HEK293T (cell line): ENCODE data around the gene GRM4.
A peak's percentile ranks its signal among the peaks of the same experiment; 100 is the strongest.

Experiments
- CTCF ChIA-PET: fragments of 350-600 bp; formaldehyde crosslinking; extraction: SDS; loops from one replicate; lab custom pipeline; 2021; ENCODE audit warnings: antibody characterized with exemption, inconsistent platforms; lab: Yijun Ruan, JAX
- POLR2A ChIA-PET: fragments of 350-600 bp; formaldehyde crosslinking; extraction: SDS; loops from one replicate; lab custom pipeline; 2020; ENCODE audit warnings: antibody characterized with exemption, inconsistent platforms; lab: Yijun Ruan, JAX
- DNase-seq: peaks from one replicate; pipeline ENCODE4 v3.0.0; 2012; ENCODE audit warnings: mixed read lengths; ENCODE audit errors: extremely low spot score
- ARNT ChIP-seq: fragments of 450-650 bp; IDR thresholded peaks from 2 replicates; pipeline ENCODE4 v1.6.1; 2017; ENCODE audit warnings: mild to moderate bottlenecking
- BHLHE40 ChIP-seq: fragments of 450-650 bp; IDR thresholded peaks from 2 replicates; pipeline ENCODE4 v1.6.1; 2016; ENCODE audit warnings: mild to moderate bottlenecking, moderate library complexity, borderline replicate concordance
- CTBP1 ChIP-seq: fragments of 450-650 bp; IDR thresholded peaks from 2 replicates; pipeline ENCODE4 v1.6.1; 2016; ENCODE audit warnings: borderline replicate concordance
- ELF4 ChIP-seq: fragments of 450-650 bp; IDR thresholded peaks from 2 replicates; pipeline ENCODE4 v1.6.1; 2017; ENCODE audit warnings: antibody characterized with exemption
- FOXA1 ChIP-seq: fragments of 450-650 bp; IDR thresholded peaks from 2 replicates; pipeline ENCODE4 v1.6.1; 2016; ENCODE audit warnings: mild to moderate bottlenecking
- FOXK2 ChIP-seq: fragments of 450-650 bp; IDR thresholded peaks from 2 replicates; pipeline ENCODE4 v1.6.1; 2016; ENCODE audit warnings: mild to moderate bottlenecking
- FOXM1 ChIP-seq: fragments of 450-650 bp; IDR thresholded peaks from 2 replicates; pipeline ENCODE4 v1.6.1; 2017; ENCODE audit warnings: mild to moderate bottlenecking, borderline replicate concordance
- HDGF ChIP-seq: fragments of 450-650 bp; IDR thresholded peaks from 2 replicates; pipeline ENCODE4 v1.6.1; 2017; ENCODE audit warnings: antibody characterized with exemption, borderline replicate concordance
- L3MBTL2 ChIP-seq: fragments of 450-650 bp; conservative IDR thresholded peaks from 2 replicates; pipeline ENCODE4 v1.6.1; 2016; ENCODE audit warnings: mild to moderate bottlenecking
- LEF1 ChIP-seq: fragments of 450-650 bp; IDR thresholded peaks from 2 replicates; pipeline ENCODE4 v1.6.1; 2017; ENCODE audit warnings: mild to moderate bottlenecking, borderline replicate concordance
- NFRKB ChIP-seq: fragments of 450-650 bp; IDR thresholded peaks from 2 replicates; pipeline ENCODE4 v1.6.1; 2016; ENCODE audit warnings: mild to moderate bottlenecking, moderate library complexity
- SP1 ChIP-seq: fragments of 450-650 bp; IDR thresholded peaks from 2 replicates; pipeline ENCODE4 v1.6.1; 2017
- SUZ12 ChIP-seq: fragments of 450-650 bp; IDR thresholded peaks from 2 replicates; pipeline ENCODE4 v1.6.1; 2016; ENCODE audit warnings: mild to moderate bottlenecking
- TARDBP ChIP-seq: fragments of 450-650 bp; IDR thresholded peaks from 2 replicates; pipeline ENCODE4 v1.6.1; 2016
- ZNF384 ChIP-seq: fragments of 450-650 bp; IDR thresholded peaks from 2 replicates; pipeline ENCODE4 v1.6.1; 2016
- TF ChIP-seq, protein P1 (sequence below): fragments of 450-650 bp; IDR thresholded peaks from 2 replicates; pipeline ENCODE4 v1.6.1; 2016

The GRM4 gene

DNA sequence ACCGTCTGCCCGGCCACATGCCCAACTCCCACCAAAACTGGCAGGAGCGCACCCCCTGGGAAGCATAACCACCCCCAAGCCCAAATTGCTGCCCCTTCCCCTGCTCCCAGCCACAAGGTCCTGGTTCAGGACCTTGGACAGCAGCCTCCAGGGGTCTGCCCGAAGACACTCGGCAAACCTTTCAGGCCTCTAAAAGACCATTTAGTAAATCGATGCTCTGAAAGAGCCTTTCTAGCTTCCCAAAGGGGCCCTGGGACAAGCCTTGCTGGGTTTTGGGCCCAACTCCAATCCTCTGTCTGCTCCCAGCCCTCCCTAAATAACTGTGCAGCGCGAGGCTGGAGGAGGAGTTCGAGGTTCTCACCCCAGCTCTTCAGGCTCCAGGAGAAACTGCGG is 30.5 kb downstream of the GRM4 start:
- ChIA-PET POLR2A (no interaction called here), CTCF (interaction anchor here (1.1 kb wide), 1 partner anchor 16 kb away, joined by 3 read pairs; no protein-coding TSS in a partner anchor)
- DNase-seq: peak; percentile 69
- TF ChIP-seq FOXM1 (no peak), ZNF384 (no peak), FOXA1 (no peak), SUZ12 (no peak), NFRKB (no peak), SP1 (no peak)

DNA sequence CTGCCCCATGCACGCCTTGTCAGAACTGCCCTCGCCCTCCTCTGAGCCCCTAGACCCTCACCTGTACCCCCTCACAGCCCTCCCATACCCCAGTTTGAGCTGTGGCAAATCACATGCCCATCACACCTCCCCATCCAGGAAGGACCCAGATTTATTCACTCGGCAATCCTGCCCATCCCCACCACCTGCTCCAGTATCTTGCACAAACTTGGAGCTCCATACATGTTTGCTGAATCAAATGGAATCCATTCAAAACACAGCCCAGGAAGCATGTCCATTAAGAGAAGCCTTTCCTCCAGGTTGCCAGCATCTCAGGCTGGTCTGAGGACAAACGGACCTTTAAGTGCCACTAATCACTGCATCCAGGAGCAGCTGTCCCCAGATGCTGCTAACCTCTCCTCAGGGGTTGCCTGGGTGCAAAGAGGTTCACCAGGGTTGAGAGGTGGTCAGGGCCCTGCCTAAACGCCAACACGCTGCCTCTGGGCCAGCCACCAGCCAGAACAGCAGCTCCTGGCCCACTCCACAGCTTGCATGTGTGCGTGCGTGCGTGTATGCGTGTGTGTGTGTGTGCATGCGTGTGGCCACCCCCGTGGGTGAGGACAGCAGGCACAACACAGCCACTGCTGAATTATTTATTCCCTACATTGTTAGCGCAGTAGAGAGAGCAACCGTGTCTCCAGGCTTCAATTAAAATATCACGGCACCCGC is 31.0 kb downstream of the GRM4 start:
- ChIA-PET POLR2A (no interaction called here), CTCF (interaction anchor here (1.1 kb wide), 1 partner anchor 17 kb away, joined by 3 read pairs; no protein-coding TSS in a partner anchor)

DNA sequence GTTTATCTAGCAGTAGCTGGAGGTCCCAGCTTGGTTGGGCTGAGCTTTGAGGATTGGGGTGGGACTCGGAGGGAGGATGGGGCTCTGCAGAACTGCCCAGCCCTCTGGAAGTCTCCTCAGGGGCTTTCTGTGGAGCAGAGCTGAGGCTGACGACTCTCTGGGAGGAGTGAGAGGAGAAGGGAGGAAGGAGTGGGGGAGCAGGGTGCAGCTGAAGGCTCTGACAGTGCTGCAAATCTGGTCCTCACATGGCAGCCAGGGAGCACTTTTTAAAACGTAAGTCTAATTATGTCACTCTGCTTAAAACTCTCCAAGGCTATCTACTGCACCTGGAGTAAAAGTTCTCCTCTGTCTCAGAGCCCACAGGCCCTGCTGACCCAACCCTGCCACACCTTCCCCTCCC is 32.4 kb downstream of the GRM4 start:
- CTCF ChIA-PET: no interaction called here
- TF ChIP-seq ELF4 (no peak), NFRKB (no peak), ARNT (no peak), HDGF (no peak), TARDBP (no peak), LEF1 (no peak), L3MBTL2 (no peak)
- DNase-seq: no peak
- POLR2A ChIA-PET: no interaction called here

More for the DNA sequence above, 31.0 kb downstream of the GRM4 start:
- TF ChIP-seq NFRKB: no peak
- TF ChIP-seq SP1: no peak
- no peak for TF ChIP-seq FOXM1
- no peak for TF ChIP-seq ARNT
- no peak for DNase-seq

DNA sequence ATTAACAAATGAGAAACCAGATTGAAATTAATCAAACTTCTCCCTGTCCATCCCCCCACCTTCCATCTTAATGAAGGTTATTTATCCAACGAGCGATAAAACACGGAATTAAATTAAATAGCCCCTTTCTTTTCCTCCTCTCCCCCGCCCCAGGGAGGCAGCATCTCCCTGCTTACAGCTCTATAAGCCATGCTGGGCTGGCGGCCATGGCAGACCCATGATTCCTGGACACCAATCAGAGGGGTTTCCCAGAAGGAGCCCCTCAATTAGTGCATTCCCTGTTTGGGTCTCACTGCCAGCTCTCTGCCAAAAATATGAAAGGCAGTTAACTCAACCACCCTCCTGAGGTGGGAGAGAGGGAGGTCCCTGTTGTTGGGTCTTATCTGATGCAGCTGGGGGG is 33.8 kb downstream of the GRM4 start:
- TF ChIP-seq ARNT (no peak), FOXK2 (no peak), NFRKB (no peak), CTBP1 (no peak), BHLHE40 (no peak)
- CTCF ChIA-PET: interaction anchor here (0.9 kb wide), 1 partner anchor 9 kb away, joined by 3 read pairs; no protein-coding TSS in a partner anchor
- no peak for DNase-seq
- POLR2A ChIA-PET: no interaction called here

DNA sequence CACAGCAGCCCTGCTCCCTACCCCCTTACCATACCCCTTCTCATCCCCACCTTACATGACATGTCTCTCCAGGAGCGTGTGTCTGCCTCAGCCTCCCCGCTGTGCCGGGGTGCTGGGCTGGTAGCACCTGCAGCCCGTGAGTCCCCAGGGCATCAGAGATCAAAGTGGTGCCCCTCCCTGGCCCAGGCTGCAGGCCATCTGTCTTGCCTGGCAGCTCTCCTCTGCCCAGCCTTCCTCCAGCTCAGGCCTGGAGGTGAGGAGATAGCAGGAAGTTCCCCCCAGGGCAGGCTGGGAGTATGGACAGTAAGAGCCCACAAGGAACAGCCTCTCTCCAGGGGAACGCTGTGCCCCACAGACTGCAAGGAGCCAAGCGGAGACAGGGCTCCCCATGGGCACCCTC is 35.3 kb downstream of the GRM4 start:
- CTCF ChIA-PET: no interaction called here
- DNase-seq: no peak

DNA sequence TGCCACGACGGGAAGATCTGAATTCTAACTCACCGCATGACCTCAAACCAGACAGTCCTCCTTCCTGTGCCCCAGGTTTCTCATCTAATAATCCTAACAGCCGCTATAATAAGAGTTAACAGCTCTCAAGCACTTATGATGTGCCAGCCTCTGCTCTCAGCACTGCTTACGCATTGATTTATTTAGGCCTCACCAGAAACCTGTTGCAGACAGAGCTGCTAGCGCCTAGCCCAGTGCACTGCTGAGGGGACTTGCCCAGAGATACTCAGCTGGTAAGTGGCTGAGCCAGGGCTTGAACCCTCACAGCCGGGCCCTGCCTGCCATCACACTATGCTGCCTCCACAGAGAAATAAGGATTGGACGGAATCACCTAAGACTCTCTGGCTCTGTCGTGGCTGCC is 37.7 kb downstream of the GRM4 start:
- POLR2A ChIA-PET: no interaction called here
- no peak for DNase-seq
- no peak for TF ChIP-seq NFRKB
- no peak for TF ChIP-seq FOXK2
- TF ChIP-seq ZNF384: no peak
- CTCF ChIA-PET: interaction anchor here (1.2 kb wide), 1 partner anchor 53 kb away, joined by 3 read pairs; no protein-coding TSS in a partner anchor

More for the DNA sequence above, 35.3 kb downstream of the GRM4 start:
- POLR2A ChIA-PET: no interaction called here
- TF ChIP-seq L3MBTL2: no peak
- no peak for TF ChIP-seq NFRKB
- no peak for TF ChIP-seq FOXM1
- TF ChIP-seq, protein P1, sequence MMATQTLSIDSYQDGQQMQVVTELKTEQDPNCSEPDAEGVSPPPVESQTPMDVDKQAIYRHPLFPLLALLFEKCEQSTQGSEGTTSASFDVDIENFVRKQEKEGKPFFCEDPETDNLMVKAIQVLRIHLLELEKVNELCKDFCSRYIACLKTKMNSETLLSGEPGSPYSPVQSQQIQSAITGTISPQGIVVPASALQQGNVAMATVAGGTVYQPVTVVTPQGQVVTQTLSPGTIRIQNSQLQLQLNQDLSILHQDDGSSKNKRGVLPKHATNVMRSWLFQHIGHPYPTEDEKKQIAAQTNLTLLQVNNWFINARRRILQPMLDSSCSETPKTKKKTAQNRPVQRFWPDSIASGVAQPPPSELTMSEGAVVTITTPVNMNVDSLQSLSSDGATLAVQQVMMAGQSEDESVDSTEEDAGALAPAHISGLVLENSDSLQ: no peak
- TF ChIP-seq SUZ12: no peak
- no peak for TF ChIP-seq ZNF384
- no peak for TF ChIP-seq SP1
- TF ChIP-seq CTBP1: no peak
- no peak for TF ChIP-seq FOXA1
- TF ChIP-seq ELF4: no peak
- TF ChIP-seq FOXK2: no peak
- TF ChIP-seq HDGF: no peak
- no peak for TF ChIP-seq BHLHE40
- TF ChIP-seq TARDBP: no peak
- no peak for TF ChIP-seq LEF1
- no peak for TF ChIP-seq ARNT

DNA sequence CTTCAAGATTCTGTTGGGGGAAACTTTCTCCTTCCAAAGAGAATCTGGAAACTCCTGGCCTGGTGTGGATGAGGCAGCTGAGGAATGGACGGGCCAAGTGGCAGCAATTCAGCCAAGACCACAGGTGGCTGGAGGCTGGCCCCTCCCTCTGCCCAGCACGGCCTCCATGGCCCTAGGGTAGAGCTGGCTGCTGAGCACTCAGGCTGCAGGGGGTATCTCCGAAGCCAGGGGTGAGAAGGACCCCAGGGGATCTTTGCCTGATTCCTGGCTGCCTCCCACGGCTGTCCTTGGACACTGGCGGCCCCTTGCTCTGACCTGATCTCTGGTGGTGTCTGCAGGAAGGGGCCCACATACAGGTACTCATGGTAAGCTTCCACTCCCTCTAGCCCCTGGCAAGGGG is 39.0 kb downstream of the GRM4 start:
- no peak for DNase-seq
- no peak for TF ChIP-seq FOXA1
- TF ChIP-seq FOXK2: no peak
- TF ChIP-seq NFRKB: no peak
- TF ChIP-seq, protein P1: no peak
- TF ChIP-seq ARNT: no peak
- TF ChIP-seq FOXM1: no peak
- TF ChIP-seq ZNF384: no peak
- no peak for TF ChIP-seq TARDBP
- no peak for TF ChIP-seq L3MBTL2
- TF ChIP-seq CTBP1: no peak
- no peak for TF ChIP-seq SP1
- TF ChIP-seq BHLHE40: no peak
- TF ChIP-seq HDGF: no peak
- ChIA-PET POLR2A (no interaction called here), CTCF (no interaction called here)
